ENCODE results near the gene TMC2.

Gene TMC2

DNA sequence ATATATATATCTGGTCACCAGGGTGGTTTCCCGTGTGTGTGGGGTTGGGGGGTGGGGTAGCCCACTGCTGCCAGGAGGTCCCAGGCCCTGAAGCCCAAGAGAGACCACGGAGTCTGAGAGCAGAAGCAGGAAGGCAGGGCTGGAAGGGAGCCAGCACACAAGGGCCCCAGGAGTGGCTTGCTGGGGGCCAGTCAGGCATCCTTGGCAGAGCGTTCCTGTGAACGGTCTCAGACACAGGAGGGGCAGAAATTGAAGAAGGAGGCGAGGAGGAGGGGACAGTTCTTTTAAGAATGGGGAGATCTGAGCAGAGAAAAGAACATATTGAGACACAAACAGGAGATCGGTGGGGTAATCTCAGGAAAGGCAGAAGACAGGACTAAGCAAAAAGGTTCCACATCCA lies 154.3 kb downstream of the TMC2 start:
- H3K4me3 ChIP-seq (ENCODE audit: low read depth, low read length) = no peak overlapping the region
- TF ChIP-seq, protein P1, sequence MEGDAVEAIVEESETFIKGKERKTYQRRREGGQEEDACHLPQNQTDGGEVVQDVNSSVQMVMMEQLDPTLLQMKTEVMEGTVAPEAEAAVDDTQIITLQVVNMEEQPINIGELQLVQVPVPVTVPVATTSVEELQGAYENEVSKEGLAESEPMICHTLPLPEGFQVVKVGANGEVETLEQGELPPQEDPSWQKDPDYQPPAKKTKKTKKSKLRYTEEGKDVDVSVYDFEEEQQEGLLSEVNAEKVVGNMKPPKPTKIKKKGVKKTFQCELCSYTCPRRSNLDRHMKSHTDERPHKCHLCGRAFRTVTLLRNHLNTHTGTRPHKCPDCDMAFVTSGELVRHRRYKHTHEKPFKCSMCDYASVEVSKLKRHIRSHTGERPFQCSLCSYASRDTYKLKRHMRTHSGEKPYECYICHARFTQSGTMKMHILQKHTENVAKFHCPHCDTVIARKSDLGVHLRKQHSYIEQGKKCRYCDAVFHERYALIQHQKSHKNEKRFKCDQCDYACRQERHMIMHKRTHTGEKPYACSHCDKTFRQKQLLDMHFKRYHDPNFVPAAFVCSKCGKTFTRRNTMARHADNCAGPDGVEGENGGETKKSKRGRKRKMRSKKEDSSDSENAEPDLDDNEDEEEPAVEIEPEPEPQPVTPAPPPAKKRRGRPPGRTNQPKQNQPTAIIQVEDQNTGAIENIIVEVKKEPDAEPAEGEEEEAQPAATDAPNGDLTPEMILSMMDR (IDR thresholded peaks at IDR 0.05; ENCODE audit: low read depth, low read length) = no peak

DNA sequence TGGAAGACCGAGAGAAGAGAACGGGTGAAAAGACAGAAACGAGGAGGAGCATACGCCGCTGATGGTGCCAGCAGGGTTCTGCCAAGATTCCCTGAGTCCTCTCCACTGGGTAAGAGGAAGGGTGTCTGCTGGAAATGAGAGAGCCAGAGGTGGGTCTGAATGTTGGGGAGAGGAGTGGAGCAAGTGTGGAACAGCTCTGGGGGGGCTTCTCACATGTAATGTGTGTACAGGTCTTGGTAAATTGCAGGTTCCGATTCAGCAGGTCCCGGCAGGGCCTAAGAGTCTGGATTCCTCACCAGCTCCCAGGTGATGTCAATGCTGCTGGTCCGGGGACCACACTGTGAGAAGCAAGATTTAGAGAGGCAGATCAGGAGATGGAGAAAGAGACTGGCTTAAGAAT lies 154.8 kb downstream of the TMC2 start:
- TF ChIP-seq, protein P1 (IDR thresholded peaks at IDR 0.05; ENCODE audit: low read depth, low read length) = no peak
- no peak overlapping the region for H3K4me3 ChIP-seq (ENCODE audit: low read depth, low read length)

Data from WI38 (cell line).